OCI-LY7 (cell line): Measurements from ENCODE around the gene TMEM151B.

Experiments used
- CTCF ChIP-seq: fragments of 200-600 bp; sonication (generic); conservative IDR thresholded peaks from 2 replicates; pipeline ENCODE4 v1.5.1; 2014; ENCODE audit warnings: mild to moderate bottlenecking, antibody characterized with exemption, low read length, moderate library complexity, mixed read lengths
- EZH2phosphoT487 ChIP-seq: fragments of 200-600 bp; sonication (generic); IDR thresholded peaks from 2 replicates; pipeline ENCODE4 v1.6.1; 2018; ENCODE audit warnings: low read depth, borderline replicate concordance, mild to moderate bottlenecking, mixed run types, antibody characterized with exemption, low read length, moderate library complexity, mixed read lengths

GRCh38 chr6:44266347-44266746, 3.9 kb upstream of the TMEM151B start:
- TF ChIP-seq CTCF, result no peak
- no peak for TF ChIP-seq EZH2phosphoT487
